DND-41 (cell line): ENCODE measurements around the gene PHF2.
"Not testable (repeated sequence)": the region's sequence is repeated elsewhere in the genome, so short reads cannot be mapped to it uniquely, and the experiment has no call there.

Experiments used
- ATAC-seq: fragments of 200-7000 bp; cut with Tn5 transposase; 3 replicates; pipeline ENCODE4 v1.9.1; 2021; ENCODE audit warnings: low read depth; ENCODE audit not compliant: insufficient read depth
- DNase-seq: peaks from one replicate; pipeline ENCODE4 v3.0.0-alpha.2; 2020
- H2AFZ ChIP-seq: 2 replicates; pipeline ENCODE4 v1.6.0; 2012; ENCODE audit warnings: low read depth, low read length
- H3K27ac ChIP-seq: 2 replicates; pipeline ENCODE4 v1.5.1; 2012; ENCODE audit warnings: low read length, inconsistent platforms
- H3K27me3 ChIP-seq: fragments of 200-600 bp; sonication (generic); 2 replicates; pipeline ENCODE4 v1.6.0; 2012; ENCODE audit warnings: low read length, mild to moderate bottlenecking, inconsistent platforms; ENCODE audit not compliant: insufficient read depth, poor library complexity
- H3K36me3 ChIP-seq: 2 replicates; pipeline ENCODE4 v1.5.1; 2012; ENCODE audit warnings: low read length, inconsistent platforms; ENCODE audit not compliant: insufficient read depth
- H3K4me1 ChIP-seq: 2 replicates; pipeline ENCODE4 v1.5.1; 2012; ENCODE audit warnings: mild to moderate bottlenecking, low read length; ENCODE audit not compliant: insufficient read depth
- H3K4me2 ChIP-seq: 2 replicates; pipeline ENCODE4 v1.6.0; 2012; ENCODE audit warnings: mild to moderate bottlenecking, moderate library complexity, low read length, inconsistent platforms; ENCODE audit not compliant: insufficient read depth
- H3K4me3 ChIP-seq, 2 experiments: fragments of 200-600 bp in 1 of 2; shearing (Covaris generic) in 1 of 2; 2 replicates each; pipeline ENCODE4 v1.5.1; 2012 to 2016; ENCODE audit warnings: inconsistent platforms in 2 of 2, low read length in 2 of 2, mild to moderate bottlenecking in 2 of 2, low read depth in 1 of 2, moderate library complexity in 1 of 2
- H3K79me2 ChIP-seq: 2 replicates; pipeline ENCODE4 v1.6.0; 2012; ENCODE audit warnings: low read length, inconsistent platforms; ENCODE audit not compliant: insufficient read depth
- H3K9ac ChIP-seq: 2 replicates; pipeline ENCODE4 v1.6.0; 2012; ENCODE audit warnings: low read depth, mild to moderate bottlenecking, inconsistent platforms, low read length, moderate library complexity
- H3K9me3 ChIP-seq: 2 replicates; pipeline ENCODE4 v1.5.1; 2012; ENCODE audit warnings: low read length, moderate library complexity, mild to moderate bottlenecking, inconsistent platforms; ENCODE audit not compliant: insufficient read depth, severe bottlenecking
- H4K20me1 ChIP-seq: 2 replicates; pipeline ENCODE4 v1.6.0; 2012; ENCODE audit warnings: low read length; ENCODE audit not compliant: insufficient read depth
- EZH2 ChIP-seq: IDR thresholded peaks from 3 replicates; pipeline ENCODE4 v1.6.1; 2012; ENCODE audit warnings: borderline replicate concordance, low read depth, mild to moderate bottlenecking, moderate library complexity, low read length, inconsistent platforms; ENCODE audit not compliant: severe bottlenecking
- TF ChIP-seq, protein P1 (sequence below): IDR thresholded peaks from 2 replicates; pipeline ENCODE4 v1.5.1; 2012; ENCODE audit warnings: borderline replicate concordance, low read length, moderate library complexity, mild to moderate bottlenecking; ENCODE audit not compliant: poor library complexity, severe bottlenecking; ENCODE audit errors: extremely low read depth

PHF2 gene

DNA sequence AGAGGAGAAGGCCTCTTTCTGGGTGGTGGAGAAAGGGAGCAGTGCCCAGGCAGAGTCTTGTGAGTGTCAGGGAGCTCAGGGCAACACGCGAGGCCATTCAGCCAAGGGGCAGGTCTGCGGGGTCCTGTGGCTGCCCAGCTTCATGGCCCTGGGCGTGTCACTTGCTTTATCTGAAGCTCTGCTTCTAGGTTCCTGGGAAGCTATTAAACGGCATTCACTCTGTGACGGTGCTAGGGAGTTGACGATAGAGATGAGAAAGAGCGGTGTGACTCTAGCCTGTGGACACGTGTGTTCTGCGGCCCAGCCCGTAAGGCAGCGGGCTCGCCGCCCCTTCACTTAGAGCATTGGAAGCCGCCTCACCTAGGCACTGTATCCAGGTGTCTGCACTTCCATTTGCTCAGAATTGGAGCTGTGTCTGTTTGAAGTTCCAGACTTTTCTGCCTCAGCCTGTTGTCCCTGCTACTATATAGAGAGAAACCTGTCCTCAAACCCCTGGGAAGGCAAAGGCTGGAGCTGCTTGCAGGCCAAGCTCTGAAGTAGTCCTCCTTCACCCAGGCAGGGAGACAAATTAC lies 88.3 kb downstream of the PHF2 start:
- Histone ChIP-seq H3K9me3 (no peaks in the 10 kb centered on the region), H3K79me2 (no peaks in the 10 kb centered on the region), H3K4me2 (no peak overlapping the region), H2AFZ (no peak overlapping the region), H3K27me3 (no peaks in the 10 kb centered on the region), H3K36me3 (peaks cover 55% of the 10 kb centered on the region), H4K20me1 (peaks cover 6% of the 10 kb centered on the region; the same call in 1 of the 2 replicates), H3K27ac (no peak overlapping the region), H3K4me1 (no peaks in the 10 kb centered on the region), H3K4me3 (no peak overlapping the region), H3K9ac (no peak overlapping the region)
- no peak for DNase-seq
- TF ChIP-seq EZH2: no peak
- no peak for ATAC-seq

DNA sequence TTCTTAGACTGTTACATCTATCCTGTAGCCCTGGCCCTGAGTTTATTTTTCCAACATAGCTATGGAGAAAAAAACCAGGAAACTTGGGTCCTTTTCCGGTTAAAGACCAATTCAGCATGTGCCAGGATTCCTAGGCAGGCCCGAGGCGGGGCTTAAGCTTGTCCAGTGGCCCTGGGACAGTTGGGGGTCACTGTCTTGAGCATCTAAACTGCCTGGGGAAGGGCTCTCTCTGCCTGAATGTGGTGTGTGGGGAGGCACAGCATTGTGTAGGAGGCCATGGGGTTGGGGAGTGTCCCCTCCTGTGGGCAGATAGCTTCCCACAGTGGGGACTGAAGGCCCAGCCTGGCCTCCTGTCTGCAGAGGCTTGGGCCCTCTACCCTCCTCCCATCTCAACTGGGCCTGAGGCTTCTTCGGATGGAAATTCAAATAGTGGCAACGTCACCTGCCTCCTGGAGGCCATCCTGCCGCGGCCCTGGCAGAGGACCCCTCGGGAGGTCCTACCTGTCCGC lies 88.8 kb downstream of the PHF2 start:
- H3K36me3 ChIP-seq: peaks cover 51% of the 10 kb centered on the region
- H4K20me1 ChIP-seq: peaks cover 6% of the 10 kb centered on the region; the same call in 1 of the 2 replicates
- no peaks in the 10 kb centered on the region for H3K9me3 ChIP-seq
- H3K79me2 ChIP-seq: no peaks in the 10 kb centered on the region
- no peak overlapping the region for H3K4me3 ChIP-seq
- no peak overlapping the region for H3K9ac ChIP-seq
- no peak overlapping the region for H2AFZ ChIP-seq
- no peak overlapping the region for H3K27ac ChIP-seq
- no peaks in the 10 kb centered on the region for H3K4me1 ChIP-seq
- no peak for ATAC-seq
- TF ChIP-seq, protein P1, sequence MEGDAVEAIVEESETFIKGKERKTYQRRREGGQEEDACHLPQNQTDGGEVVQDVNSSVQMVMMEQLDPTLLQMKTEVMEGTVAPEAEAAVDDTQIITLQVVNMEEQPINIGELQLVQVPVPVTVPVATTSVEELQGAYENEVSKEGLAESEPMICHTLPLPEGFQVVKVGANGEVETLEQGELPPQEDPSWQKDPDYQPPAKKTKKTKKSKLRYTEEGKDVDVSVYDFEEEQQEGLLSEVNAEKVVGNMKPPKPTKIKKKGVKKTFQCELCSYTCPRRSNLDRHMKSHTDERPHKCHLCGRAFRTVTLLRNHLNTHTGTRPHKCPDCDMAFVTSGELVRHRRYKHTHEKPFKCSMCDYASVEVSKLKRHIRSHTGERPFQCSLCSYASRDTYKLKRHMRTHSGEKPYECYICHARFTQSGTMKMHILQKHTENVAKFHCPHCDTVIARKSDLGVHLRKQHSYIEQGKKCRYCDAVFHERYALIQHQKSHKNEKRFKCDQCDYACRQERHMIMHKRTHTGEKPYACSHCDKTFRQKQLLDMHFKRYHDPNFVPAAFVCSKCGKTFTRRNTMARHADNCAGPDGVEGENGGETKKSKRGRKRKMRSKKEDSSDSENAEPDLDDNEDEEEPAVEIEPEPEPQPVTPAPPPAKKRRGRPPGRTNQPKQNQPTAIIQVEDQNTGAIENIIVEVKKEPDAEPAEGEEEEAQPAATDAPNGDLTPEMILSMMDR: no peak
- TF ChIP-seq EZH2: no peak
- no peak overlapping the region for H3K4me2 ChIP-seq
- no peaks in the 10 kb centered on the region for H3K27me3 ChIP-seq
- DNase-seq: no peak

DNA sequence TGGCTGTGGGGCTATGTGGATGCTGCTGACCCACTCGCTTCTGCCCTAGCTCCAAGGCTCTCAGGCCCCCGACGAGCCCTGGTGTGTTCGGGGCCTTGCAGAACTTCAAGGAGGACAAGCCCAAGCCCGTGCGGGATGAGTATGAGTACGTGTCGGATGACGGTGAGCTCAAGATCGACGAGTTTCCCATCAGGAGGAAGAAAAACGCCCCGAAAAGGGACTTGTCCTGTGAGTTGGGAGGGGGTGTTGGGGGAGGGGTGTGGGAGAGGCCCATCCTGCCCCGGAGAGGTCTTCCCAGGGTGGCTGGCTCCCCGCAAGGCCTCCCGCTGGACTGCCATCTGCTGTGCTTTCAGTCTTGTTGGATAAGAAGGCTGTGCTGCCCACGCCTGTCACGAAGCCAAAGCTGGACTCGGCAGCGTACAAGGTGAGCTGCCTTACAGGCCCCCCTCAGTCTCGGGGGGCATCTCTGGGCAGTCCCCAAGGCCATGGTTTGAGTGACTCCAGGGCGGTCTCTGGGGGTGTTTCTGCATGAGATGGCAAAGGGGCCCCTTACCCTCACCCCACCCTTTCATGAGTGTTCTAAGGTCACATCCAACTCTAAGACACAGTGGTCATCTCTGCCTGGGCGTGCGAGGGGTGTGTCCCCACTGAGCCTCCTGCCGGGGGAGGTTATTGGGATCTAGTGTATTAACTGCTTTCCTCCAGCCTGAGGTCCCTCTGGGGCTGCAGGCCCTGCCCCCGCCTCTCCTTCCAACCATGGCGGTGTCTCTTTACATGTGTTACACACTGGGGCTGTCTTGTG lies 89.5 kb downstream of the PHF2 start:
- Histone ChIP-seq H3K36me3 (peaks cover 45% of the 10 kb centered on the region), H3K9me3 (no peaks in the 10 kb centered on the region), H3K27ac (no peak overlapping the region), H3K27me3 (no peaks in the 10 kb centered on the region), H2AFZ (no peak overlapping the region), H3K79me2 (no peaks in the 10 kb centered on the region), H4K20me1 (peaks cover 13% of the 10 kb centered on the region), H3K9ac (no peak overlapping the region), H3K4me1 (no peaks in the 10 kb centered on the region), H3K4me2 (no peak overlapping the region), H3K4me3 (no peak overlapping the region)
- no peak for DNase-seq
- TF ChIP-seq, protein P1: no peak
- no peak for TF ChIP-seq EZH2
- no peak for ATAC-seq

DNA sequence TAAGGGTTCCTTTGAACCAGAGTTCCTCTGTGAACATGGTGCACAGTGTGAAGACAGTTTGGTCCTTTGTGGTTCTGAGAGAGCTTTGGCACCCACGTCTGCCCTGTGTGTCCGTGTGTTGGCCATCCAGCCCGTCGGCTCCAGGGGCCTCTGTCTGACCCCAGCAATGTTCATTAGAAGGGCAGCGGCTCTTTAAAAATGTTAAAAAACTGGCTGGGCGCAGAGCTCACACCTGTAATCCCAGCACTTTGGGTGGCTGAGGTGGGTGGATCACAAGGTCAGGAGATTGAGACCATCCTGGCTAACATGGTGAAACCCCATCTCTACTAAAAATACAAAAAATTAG lies 90.0 kb downstream of the PHF2 start:
- H3K36me3 ChIP-seq: peaks cover 40% of the 10 kb centered on the region
- not testable (repeated sequence) for H3K4me2 ChIP-seq, H3K27me3 ChIP-seq, H3K27ac ChIP-seq, H3K4me3 ChIP-seq, DNase-seq, H2AFZ ChIP-seq, ATAC-seq, H3K4me1 ChIP-seq, H3K79me2 ChIP-seq, H3K9me3 ChIP-seq, H3K9ac ChIP-seq
- peaks cover 16% of the 10 kb centered on the region for H4K20me1 ChIP-seq
